HEK293 (cell line): ENCODE measurements around the gene EGFL8.
A peak's percentile ranks its signal among the peaks of the same experiment; 100 is the strongest.

Experiments
- CTCF ChIA-PET: fragments of 350-600 bp; formaldehyde crosslinking; extraction: SDS; loops from one replicate; lab custom pipeline; 2021; ENCODE audit warnings: antibody characterized with exemption; lab: Yijun Ruan, JAX
- POLR2A ChIA-PET: fragments of 300-600 bp; formaldehyde crosslinking; extraction: SDS; loops from one replicate; lab custom pipeline; 2020; ENCODE audit warnings: antibody characterized with exemption, inconsistent platforms; lab: Yijun Ruan, JAX
- H3K27ac ChIP-seq: fragments of 200-500 bp; sonication (Bioruptor generic); 2 replicates; pipeline ENCODE4 v1.5.1; 2014; ENCODE audit warnings: low read depth, low read length, control low read depth, inconsistent platforms; ENCODE audit errors: extremely low read depth
- H3K36me3 ChIP-seq, 2 experiments: fragments of 200-500 bp in 1 of 2; sonication (Bioruptor generic) in 1 of 2; 1 replicate in 1 of 2; 2 replicates in 1 of 2; pipeline ENCODE4 v1.5.1; 2014 to 2017; ENCODE audit warnings: inconsistent platforms in 2 of 2, low read length in 2 of 2; ENCODE audit not compliant: control insufficient read depth in 2 of 2, insufficient read depth in 1 of 2
- H3K4me1 ChIP-seq: fragments of 200-500 bp; sonication (Bioruptor generic); 2 replicates; pipeline ENCODE4 v1.5.1; 2014; ENCODE audit warnings: mild to moderate bottlenecking, low read length, inconsistent platforms; ENCODE audit not compliant: control insufficient read depth, insufficient read depth
- H3K4me3 ChIP-seq: 2 replicates; pipeline ENCODE4 v1.5.1; 2011; ENCODE audit warnings: low read depth, mild to moderate bottlenecking, control low read depth, low read length, moderate library complexity
- H3K9me3 ChIP-seq: fragments of 200-500 bp; sonication (Bioruptor generic); 2 replicates; pipeline ENCODE4 v1.5.1; 2014; ENCODE audit warnings: low read depth, low read length, inconsistent platforms; ENCODE audit not compliant: control insufficient read depth, insufficient read depth
- HOXA7 ChIP-seq: sonication (generic); formaldehyde crosslinking; IDR thresholded peaks from 2 replicates; pipeline ENCODE4 v1.8.1; 2022; ENCODE audit warnings: missing genetic modification reagents, borderline replicate concordance
- MEIS1 ChIP-seq: sonication (generic); formaldehyde crosslinking; IDR thresholded peaks from 2 replicates; pipeline ENCODE4 v1.8.1; 2022; ENCODE audit warnings: missing genetic modification reagents, mild to moderate bottlenecking, borderline replicate concordance
- SCRT1 ChIP-seq: fragments of 450-650 bp; formaldehyde crosslinking; IDR thresholded peaks from 2 replicates; pipeline ENCODE4 v1.5.1; 2016; ENCODE audit warnings: missing biosample characterization, missing genetic modification characterization, borderline replicate concordance
- WT1 ChIP-seq: fragments of 450-650 bp; formaldehyde crosslinking; IDR thresholded peaks from 2 replicates; pipeline ENCODE4 v1.5.1; 2016; ENCODE audit warnings: missing biosample characterization, missing genetic modification characterization
- ZBTB1 ChIP-seq: fragments of 450-650 bp; formaldehyde crosslinking; IDR thresholded peaks from 2 replicates; pipeline ENCODE4 v1.5.1; 2016; ENCODE audit warnings: missing biosample characterization, missing genetic modification characterization
- ZFP37 ChIP-seq: fragments of 450-650 bp; formaldehyde crosslinking; IDR thresholded peaks from 2 replicates; pipeline ENCODE4 v1.5.1; 2016; ENCODE audit warnings: missing biosample characterization, missing genetic modification characterization
- ZFP69B ChIP-seq: fragments of 450-650 bp; formaldehyde crosslinking; IDR thresholded peaks from 2 replicates; pipeline ENCODE4 v1.5.1; 2016; ENCODE audit warnings: missing biosample characterization, missing genetic modification characterization
- ZNF10 ChIP-seq: fragments of 450-650 bp; formaldehyde crosslinking; IDR thresholded peaks from 2 replicates; pipeline ENCODE4 v1.5.1; 2017; ENCODE audit warnings: missing biosample characterization, missing genetic modification characterization
- ZNF121 ChIP-seq: fragments of 450-650 bp; formaldehyde crosslinking; IDR thresholded peaks from 2 replicates; pipeline ENCODE4 v1.5.1; 2016; ENCODE audit warnings: missing biosample characterization, missing genetic modification characterization
- ZNF157 ChIP-seq: fragments of 450-650 bp; formaldehyde crosslinking; IDR thresholded peaks from 2 replicates; pipeline ENCODE4 v1.5.1; 2016; ENCODE audit warnings: missing biosample characterization, missing genetic modification characterization
- ZNF169 ChIP-seq: fragments of 450-650 bp; formaldehyde crosslinking; IDR thresholded peaks from 2 replicates; pipeline ENCODE4 v1.5.1; 2016; ENCODE audit warnings: missing biosample characterization, missing genetic modification characterization
- ZNF175 ChIP-seq: fragments of 450-650 bp; formaldehyde crosslinking; IDR thresholded peaks from 2 replicates; pipeline ENCODE4 v1.5.1; 2016; ENCODE audit warnings: missing biosample characterization, missing genetic modification characterization
- ZNF404 ChIP-seq: fragments of 450-650 bp; formaldehyde crosslinking; IDR thresholded peaks from 2 replicates; pipeline ENCODE4 v1.5.1; 2017; ENCODE audit warnings: missing biosample characterization, missing genetic modification characterization
- ZNF423 ChIP-seq: fragments of 450-650 bp; formaldehyde crosslinking; IDR thresholded peaks from 2 replicates; pipeline ENCODE4 v1.5.1; 2016; ENCODE audit warnings: missing biosample characterization, missing genetic modification characterization
- ZNF426 ChIP-seq: fragments of 450-650 bp; formaldehyde crosslinking; IDR thresholded peaks from 2 replicates; pipeline ENCODE4 v1.5.1; 2017; ENCODE audit warnings: missing biosample characterization, missing genetic modification characterization, mild to moderate bottlenecking, inconsistent platforms, moderate library complexity
- ZNF514 ChIP-seq: fragments of 450-650 bp; formaldehyde crosslinking; IDR thresholded peaks from 2 replicates; pipeline ENCODE4 v1.5.1; 2016; ENCODE audit warnings: missing biosample characterization, missing genetic modification characterization
- ZNF664 ChIP-seq: fragments of 450-650 bp; formaldehyde crosslinking; IDR thresholded peaks from 2 replicates; pipeline ENCODE4 v1.5.1; 2016; ENCODE audit warnings: missing biosample characterization, missing genetic modification characterization
- ZNF76 ChIP-seq: fragments of 450-650 bp; formaldehyde crosslinking; IDR thresholded peaks from 2 replicates; pipeline ENCODE4; 2016; ENCODE audit warnings: low read depth, missing biosample characterization, missing genetic modification characterization, borderline replicate concordance
- ZSCAN30 ChIP-seq: fragments of 450-650 bp; IDR thresholded peaks from 2 replicates; pipeline ENCODE4 v1.5.1; 2018; ENCODE audit warnings: missing biosample characterization, mild to moderate bottlenecking, missing genetic modification characterization, moderate library complexity
- TF ChIP-seq, protein P1 (sequence below): fragments of 450-650 bp; formaldehyde crosslinking; IDR thresholded peaks from 2 replicates; pipeline ENCODE4 v1.5.1; 2016; ENCODE audit warnings: missing biosample characterization, missing genetic modification characterization
- TF ChIP-seq, protein P2 (sequence below): fragments of 450-650 bp; formaldehyde crosslinking; IDR thresholded peaks from 2 replicates; pipeline ENCODE4 v1.5.1; 2017; ENCODE audit warnings: missing biosample characterization, missing genetic modification characterization
- TF ChIP-seq, protein P3 (sequence below): fragments of 450-650 bp; formaldehyde crosslinking; IDR thresholded peaks from 2 replicates; pipeline ENCODE4 v1.5.1; 2016; ENCODE audit warnings: missing biosample characterization, missing genetic modification characterization
- TF ChIP-seq, protein P4 (sequence below): fragments of 450-650 bp; formaldehyde crosslinking; IDR thresholded peaks from 2 replicates; pipeline ENCODE4 v1.5.1; 2016; ENCODE audit warnings: missing biosample characterization, missing genetic modification characterization, low read depth
- TF ChIP-seq, protein P5 (sequence below): fragments of 450-650 bp; formaldehyde crosslinking; IDR thresholded peaks from 2 replicates; pipeline ENCODE4 v1.5.1; 2017; ENCODE audit warnings: missing biosample characterization, missing genetic modification characterization
- TF ChIP-seq, protein P6 (sequence below): fragments of 450-650 bp; formaldehyde crosslinking; IDR thresholded peaks from 2 replicates; pipeline ENCODE4 v1.5.1; 2016; ENCODE audit warnings: missing biosample characterization, missing genetic modification characterization
- TF ChIP-seq, protein P7 (sequence below): fragments of 450-650 bp; formaldehyde crosslinking; IDR thresholded peaks from 2 replicates; pipeline ENCODE4 v1.5.1; 2016; ENCODE audit warnings: missing biosample characterization, missing genetic modification characterization

Gene EGFL8

DNA sequence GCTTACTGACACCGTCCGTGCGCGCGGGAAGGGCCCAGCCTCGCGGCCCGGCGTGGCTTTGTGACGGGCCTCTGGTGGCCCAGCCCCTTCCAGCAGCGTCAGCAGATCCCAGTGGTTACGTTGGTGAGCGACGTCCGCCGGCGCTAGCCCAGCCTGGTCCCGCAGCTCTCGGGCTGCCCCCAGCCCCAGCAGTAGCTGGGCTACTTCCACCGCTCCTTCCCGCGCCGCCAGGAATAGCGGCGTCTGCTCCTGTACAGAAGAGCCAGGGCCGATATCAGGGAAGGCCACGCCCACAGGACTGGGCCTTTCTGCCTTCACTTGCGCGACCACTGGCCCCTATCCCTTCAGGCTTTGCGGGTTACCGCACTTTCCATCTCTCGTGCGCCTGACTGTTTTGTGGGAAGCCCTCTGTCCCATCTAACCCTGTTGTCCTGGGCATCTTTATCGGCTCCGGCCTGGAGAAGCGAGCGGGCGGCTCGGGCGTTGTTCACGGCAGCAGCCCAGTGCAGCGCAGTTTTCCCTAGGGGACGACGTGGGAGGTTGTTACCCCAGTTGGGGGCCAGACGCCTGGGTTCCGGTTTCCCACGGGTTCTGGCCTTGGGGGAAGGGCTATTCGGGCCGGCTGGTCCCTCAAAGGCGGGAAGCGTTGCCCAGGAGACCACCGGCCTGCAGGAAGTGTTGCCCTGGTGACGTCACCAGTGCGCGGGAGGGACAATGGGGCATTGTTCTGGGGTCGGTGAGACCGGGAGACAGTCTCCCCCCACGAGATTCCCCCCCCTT, 31.7 kb downstream of the EGFL8 start:
- CTCF ChIA-PET: interaction anchor here (0.5 to 2.2 kb wide), 21 partner anchors 8 to 441 kb away, joined by 3 to 25 read pairs (median 5); partner anchors contain the start of genes ATF6B and HLA-DQA1
- Histone ChIP-seq H3K4me3 (peak overlapping the region; percentile 72), H3K9me3 (no peaks in the 10 kb centered on the region), H3K27ac (peak overlapping the region; percentile 97), H3K36me3 (no peaks in the 10 kb centered on the region), H3K4me1 (peaks cover 4% of the 10 kb centered on the region)
- POLR2A ChIA-PET: interaction anchor here (0.6 to 2.3 kb wide), 21 partner anchors 9 to 775 kb away, joined by 3 to 28 read pairs (median 6); partner anchors contain the start of genes AGPAT1, ATF6B, DXO and FKBPL
- TF ChIP-seq ZNF426 (tag by site-specific recombination) (no peak), ZNF169 (tag by site-specific recombination) (no peak), MEIS1 (no peak), ZNF404 (tag by site-specific recombination) (no peak), ZNF175 (tag by site-specific recombination) (no peak), ZSCAN30 (tag by site-specific recombination) (peak; percentile 43; the same call in 1 of the 2 replicates), ZNF121 (tag by site-specific recombination) (peak; percentile 10; the same call in 1 of the 2 replicates), ZNF76 (peak; percentile 93), ZNF423 (tag by site-specific recombination) (peak; percentile 90), ZFP69B (tag by site-specific recombination) (peak; percentile 67; the same call in 1 of the 2 replicates), ZNF514 (tag by site-specific recombination) (no peak), ZFP37 (tag by site-specific recombination) (peak; percentile 85), ZNF10 (tag by site-specific recombination) (no peak), ZNF664 (no peak), SCRT1 (tag by site-specific recombination) (no peak), ZBTB1 (no peak), WT1 (tag by site-specific recombination) (peak; percentile 68), ZNF157 (tag by site-specific recombination) (no peak), HOXA7 (no peak)
- TF ChIP-seq, protein P1, sequence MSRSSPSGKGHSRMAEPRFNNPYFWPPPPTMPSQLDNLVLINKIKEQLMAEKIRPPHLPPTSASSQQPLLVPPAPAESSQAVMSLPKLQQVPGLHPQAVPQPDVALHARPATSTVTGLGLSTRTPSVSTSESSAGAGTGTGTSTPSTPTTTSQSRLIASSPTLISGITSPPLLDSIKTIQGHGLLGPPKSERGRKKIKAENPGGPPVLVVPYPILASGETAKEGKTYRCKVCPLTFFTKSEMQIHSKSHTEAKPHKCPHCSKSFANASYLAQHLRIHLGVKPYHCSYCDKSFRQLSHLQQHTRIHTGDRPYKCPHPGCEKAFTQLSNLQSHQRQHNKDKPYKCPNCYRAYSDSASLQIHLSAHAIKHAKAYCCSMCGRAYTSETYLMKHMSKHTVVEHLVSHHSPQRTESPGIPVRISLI: no peak
- TF ChIP-seq, protein P2, sequence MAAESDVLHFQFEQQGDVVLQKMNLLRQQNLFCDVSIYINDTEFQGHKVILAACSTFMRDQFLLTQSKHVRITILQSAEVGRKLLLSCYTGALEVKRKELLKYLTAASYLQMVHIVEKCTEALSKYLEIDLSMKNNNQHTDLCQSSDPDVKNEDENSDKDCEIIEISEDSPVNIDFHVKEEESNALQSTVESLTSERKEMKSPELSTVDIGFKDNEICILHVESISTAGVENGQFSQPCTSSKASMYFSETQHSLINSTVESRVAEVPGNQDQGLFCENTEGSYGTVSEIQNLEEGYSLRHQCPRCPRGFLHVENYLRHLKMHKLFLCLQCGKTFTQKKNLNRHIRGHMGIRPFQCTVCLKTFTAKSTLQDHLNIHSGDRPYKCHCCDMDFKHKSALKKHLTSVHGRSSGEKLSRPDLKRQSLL (tag by site-specific recombination): no peak
- TF ChIP-seq, protein P3, sequence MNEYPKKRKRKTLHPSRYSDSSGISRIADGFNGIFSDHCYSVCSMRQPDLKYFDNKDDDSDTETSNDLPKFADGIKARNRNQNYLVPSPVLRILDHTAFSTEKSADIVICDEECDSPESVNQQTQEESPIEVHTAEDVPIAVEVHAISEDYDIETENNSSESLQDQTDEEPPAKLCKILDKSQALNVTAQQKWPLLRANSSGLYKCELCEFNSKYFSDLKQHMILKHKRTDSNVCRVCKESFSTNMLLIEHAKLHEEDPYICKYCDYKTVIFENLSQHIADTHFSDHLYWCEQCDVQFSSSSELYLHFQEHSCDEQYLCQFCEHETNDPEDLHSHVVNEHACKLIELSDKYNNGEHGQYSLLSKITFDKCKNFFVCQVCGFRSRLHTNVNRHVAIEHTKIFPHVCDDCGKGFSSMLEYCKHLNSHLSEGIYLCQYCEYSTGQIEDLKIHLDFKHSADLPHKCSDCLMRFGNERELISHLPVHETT (tag by site-specific recombination): no peak
- TF ChIP-seq, protein P4, sequence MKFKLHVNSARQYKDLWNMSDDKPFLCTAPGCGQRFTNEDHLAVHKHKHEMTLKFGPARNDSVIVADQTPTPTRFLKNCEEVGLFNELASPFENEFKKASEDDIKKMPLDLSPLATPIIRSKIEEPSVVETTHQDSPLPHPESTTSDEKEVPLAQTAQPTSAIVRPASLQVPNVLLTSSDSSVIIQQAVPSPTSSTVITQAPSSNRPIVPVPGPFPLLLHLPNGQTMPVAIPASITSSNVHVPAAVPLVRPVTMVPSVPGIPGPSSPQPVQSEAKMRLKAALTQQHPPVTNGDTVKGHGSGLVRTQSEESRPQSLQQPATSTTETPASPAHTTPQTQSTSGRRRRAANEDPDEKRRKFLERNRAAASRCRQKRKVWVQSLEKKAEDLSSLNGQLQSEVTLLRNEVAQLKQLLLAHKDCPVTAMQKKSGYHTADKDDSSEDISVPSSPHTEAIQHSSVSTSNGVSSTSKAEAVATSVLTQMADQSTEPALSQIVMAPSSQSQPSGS (tag by site-specific recombination): peak; percentile 98
- TF ChIP-seq, protein P5, sequence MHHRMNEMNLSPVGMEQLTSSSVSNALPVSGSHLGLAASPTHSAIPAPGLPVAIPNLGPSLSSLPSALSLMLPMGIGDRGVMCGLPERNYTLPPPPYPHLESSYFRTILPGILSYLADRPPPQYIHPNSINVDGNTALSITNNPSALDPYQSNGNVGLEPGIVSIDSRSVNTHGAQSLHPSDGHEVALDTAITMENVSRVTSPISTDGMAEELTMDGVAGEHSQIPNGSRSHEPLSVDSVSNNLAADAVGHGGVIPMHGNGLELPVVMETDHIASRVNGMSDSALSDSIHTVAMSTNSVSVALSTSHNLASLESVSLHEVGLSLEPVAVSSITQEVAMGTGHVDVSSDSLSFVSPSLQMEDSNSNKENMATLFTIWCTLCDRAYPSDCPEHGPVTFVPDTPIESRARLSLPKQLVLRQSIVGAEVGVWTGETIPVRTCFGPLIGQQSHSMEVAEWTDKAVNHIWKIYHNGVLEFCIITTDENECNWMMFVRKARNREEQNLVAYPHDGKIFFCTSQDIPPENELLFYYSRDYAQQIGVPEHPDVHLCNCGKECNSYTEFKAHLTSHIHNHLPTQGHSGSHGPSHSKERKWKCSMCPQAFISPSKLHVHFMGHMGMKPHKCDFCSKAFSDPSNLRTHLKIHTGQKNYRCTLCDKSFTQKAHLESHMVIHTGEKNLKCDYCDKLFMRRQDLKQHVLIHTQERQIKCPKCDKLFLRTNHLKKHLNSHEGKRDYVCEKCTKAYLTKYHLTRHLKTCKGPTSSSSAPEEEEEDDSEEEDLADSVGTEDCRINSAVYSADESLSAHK (tag by site-specific recombination): peak; percentile 29
- TF ChIP-seq, protein P6, sequence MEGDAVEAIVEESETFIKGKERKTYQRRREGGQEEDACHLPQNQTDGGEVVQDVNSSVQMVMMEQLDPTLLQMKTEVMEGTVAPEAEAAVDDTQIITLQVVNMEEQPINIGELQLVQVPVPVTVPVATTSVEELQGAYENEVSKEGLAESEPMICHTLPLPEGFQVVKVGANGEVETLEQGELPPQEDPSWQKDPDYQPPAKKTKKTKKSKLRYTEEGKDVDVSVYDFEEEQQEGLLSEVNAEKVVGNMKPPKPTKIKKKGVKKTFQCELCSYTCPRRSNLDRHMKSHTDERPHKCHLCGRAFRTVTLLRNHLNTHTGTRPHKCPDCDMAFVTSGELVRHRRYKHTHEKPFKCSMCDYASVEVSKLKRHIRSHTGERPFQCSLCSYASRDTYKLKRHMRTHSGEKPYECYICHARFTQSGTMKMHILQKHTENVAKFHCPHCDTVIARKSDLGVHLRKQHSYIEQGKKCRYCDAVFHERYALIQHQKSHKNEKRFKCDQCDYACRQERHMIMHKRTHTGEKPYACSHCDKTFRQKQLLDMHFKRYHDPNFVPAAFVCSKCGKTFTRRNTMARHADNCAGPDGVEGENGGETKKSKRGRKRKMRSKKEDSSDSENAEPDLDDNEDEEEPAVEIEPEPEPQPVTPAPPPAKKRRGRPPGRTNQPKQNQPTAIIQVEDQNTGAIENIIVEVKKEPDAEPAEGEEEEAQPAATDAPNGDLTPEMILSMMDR (tag by site-specific recombination): 0 out of 2 replicates have a peak, but pooled peaks have one; percentile 5
- TF ChIP-seq, protein P7, sequence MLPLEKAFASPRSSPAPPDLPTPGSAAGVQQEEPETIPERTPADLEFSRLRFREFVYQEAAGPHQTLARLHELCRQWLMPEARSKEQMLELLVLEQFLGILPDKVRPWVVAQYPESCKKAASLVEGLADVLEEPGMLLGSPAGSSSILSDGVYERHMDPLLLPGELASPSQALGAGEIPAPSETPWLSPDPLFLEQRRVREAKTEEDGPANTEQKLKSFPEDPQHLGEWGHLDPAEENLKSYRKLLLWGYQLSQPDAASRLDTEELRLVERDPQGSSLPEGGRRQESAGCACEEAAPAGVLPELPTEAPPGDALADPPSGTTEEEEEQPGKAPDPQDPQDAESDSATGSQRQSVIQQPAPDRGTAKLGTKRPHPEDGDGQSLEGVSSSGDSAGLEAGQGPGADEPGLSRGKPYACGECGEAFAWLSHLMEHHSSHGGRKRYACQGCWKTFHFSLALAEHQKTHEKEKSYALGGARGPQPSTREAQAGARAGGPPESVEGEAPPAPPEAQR (tag by site-specific recombination): 0 out of 2 replicates have a peak, but pooled peaks have one; percentile 21
